Upper lobe of left lung (tissue), 4 donors: ENCODE data around the gene SLIT1.

Source experiments
- CTCF ChIP-seq, 6 experiments: fragments of 450-650 bp in 4 of 6; fragments of 200-600 bp in 2 of 6; sonication (generic) in 2 of 6; IDR thresholded peaks; one replicate each; pipeline ENCODE4 v1.5.1; 2016 to 2019; ENCODE audit warnings: antibody characterized with exemption in 6 of 6
- EP300 ChIP-seq, 4 donors: sonication (generic); formaldehyde crosslinking; IDR thresholded peaks; one replicate each; pipeline ENCODE4 v1.5.1; 2017; ENCODE audit warnings: antibody characterized with exemption in 4 of 4, control low read depth in 2 of 4
- POLR2AphosphoS5 ChIP-seq, 2 donors: sonication (generic); formaldehyde crosslinking; IDR thresholded peaks; one replicate each; pipeline ENCODE4 v1.5.1; 2017; ENCODE audit warnings: antibody characterized with exemption in 2 of 2

GRCh38 chr10:96992721-96993120 is 193.0 kb downstream of the SLIT1 start:
- TF ChIP-seq CTCF (IDR thresholded peaks at IDR 0.05): no peak
- TF ChIP-seq POLR2AphosphoS5 (IDR thresholded peaks at IDR 0.05): no peak
- no peak for TF ChIP-seq EP300 (IDR thresholded peaks at IDR 0.05)
